NT2/D1 (cell line): Measurements from ENCODE around the gene LRRC8C.

Source experiments
- SUZ12 ChIP-seq: IDR thresholded peaks from 2 replicates; pipeline ENCODE4 v1.6.1; 2011; ENCODE audit not compliant: insufficient read length, insufficient read depth; ENCODE audit errors: extremely low read depth
- YY1 ChIP-seq: IDR thresholded peaks from 2 replicates; pipeline ENCODE4 v1.6.1; 2011; ENCODE audit not compliant: insufficient read length, insufficient read depth
- ZNF274 ChIP-seq: IDR thresholded peaks from 2 replicates; pipeline ENCODE4 v1.6.1; 2011; ENCODE audit warnings: mild to moderate bottlenecking, low read depth, low read length

GRCh38 chr1:89624314-89624713, 8.6 kb upstream of the LRRC8C start:
- TF ChIP-seq ZNF274 (no peak), SUZ12 (no peak), YY1 (no peak)
